ENCODE measurements around the gene RERG.

RERG gene

DNA sequence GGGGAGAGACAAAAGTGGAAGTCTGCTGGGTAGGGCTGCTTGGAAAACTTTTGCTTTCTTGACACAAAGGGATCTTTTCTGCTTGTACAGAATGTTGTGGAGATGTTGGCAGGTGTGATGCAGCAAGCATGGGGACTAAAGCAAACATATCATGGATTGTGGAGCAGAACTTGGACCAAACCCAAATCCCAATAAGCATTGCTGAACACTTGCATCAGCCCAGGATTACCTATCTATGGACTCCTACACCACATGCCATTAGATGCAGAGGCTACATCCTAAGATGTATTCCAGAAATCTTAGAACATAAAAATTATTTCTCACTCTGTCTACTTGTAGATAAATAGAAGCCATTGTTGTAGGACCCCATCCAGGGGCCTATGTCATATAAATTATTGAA is 44.7 kb upstream of the RERG start:
- no peaks in the 10 kb centered on the region for H3K36me3 ChIP-seq (ENCODE audit: insufficient read depth)
- TF ChIP-seq CTCF (conservative IDR thresholded peaks at IDR 0.05; ENCODE audit: low read depth, low read length): no peak
- H3K9ac ChIP-seq: no peak overlapping the region
- H3K27me3 ChIP-seq (ENCODE audit: insufficient read depth, low read depth): no peaks in the 10 kb centered on the region
- H3K4me2 ChIP-seq: no peak overlapping the region
- no peaks in the 10 kb centered on the region for H4K20me1 ChIP-seq (ENCODE audit: insufficient read depth)
- H3K4me1 ChIP-seq (ENCODE audit: low read depth, poor library complexity, severe bottlenecking): peaks cover 7% of the 10 kb centered on the region
- no peak overlapping the region for H3K27ac ChIP-seq
- H3K4me3 ChIP-seq (IDR thresholded peaks at IDR 0.05; ENCODE audit: insufficient read depth, low read depth, low read length): no peak overlapping the region
- no peaks in the 10 kb centered on the region for H3K79me2 ChIP-seq (ENCODE audit: insufficient read depth, low read depth)
- no peak overlapping the region for H2AFZ ChIP-seq (ENCODE audit: low read depth)

DNA sequence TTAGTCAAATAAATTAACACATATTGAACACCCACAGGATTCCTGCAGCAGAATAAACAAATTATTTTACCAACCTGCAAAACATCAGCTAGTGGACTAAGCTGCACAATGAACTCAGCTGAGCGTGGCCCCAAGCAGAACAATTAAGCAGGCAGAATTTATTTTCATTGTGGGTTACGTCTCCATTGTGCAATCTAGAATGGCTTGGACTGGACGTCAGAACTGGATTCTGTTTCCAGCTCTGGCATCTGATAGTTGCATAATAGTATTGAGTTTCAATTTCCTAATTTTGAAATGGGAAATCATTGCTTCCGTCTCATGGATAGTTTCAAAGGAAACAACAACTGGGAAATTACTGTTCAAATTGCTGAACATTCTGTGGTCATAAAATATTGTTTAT is 35.5 kb upstream of the RERG start:
- TF ChIP-seq CTCF (conservative IDR thresholded peaks at IDR 0.05; ENCODE audit: low read depth, low read length): no peak
- no peaks in the 10 kb centered on the region for H3K36me3 ChIP-seq (ENCODE audit: insufficient read depth)
- H3K27me3 ChIP-seq (ENCODE audit: insufficient read depth, low read depth): no peaks in the 10 kb centered on the region
- H4K20me1 ChIP-seq (ENCODE audit: insufficient read depth): no peaks in the 10 kb centered on the region
- H3K4me1 ChIP-seq (ENCODE audit: low read depth, poor library complexity, severe bottlenecking): no peaks in the 10 kb centered on the region
- H2AFZ ChIP-seq (ENCODE audit: low read depth): no peak overlapping the region
- no peak overlapping the region for H3K27ac ChIP-seq
- no peak overlapping the region for H3K4me3 ChIP-seq (IDR thresholded peaks at IDR 0.05; ENCODE audit: insufficient read depth, low read depth, low read length)
- H3K79me2 ChIP-seq (ENCODE audit: insufficient read depth, low read depth): no peaks in the 10 kb centered on the region
- no peak overlapping the region for H3K4me2 ChIP-seq
- no peak overlapping the region for H3K9ac ChIP-seq

- no peak overlapping the region for H3K4me3 ChIP-seq (IDR thresholded peaks at IDR 0.05; ENCODE audit: insufficient read depth, low read depth, low read length)
- no peak overlapping the region for H3K27ac ChIP-seq
- H2AFZ ChIP-seq (ENCODE audit: low read depth): no peak overlapping the region
- no peaks in the 10 kb centered on the region for H4K20me1 ChIP-seq (ENCODE audit: insufficient read depth)
- no peak for TF ChIP-seq CTCF (conservative IDR thresholded peaks at IDR 0.05; ENCODE audit: low read depth, low read length)
- no peak overlapping the region for H3K9ac ChIP-seq
- no peaks in the 10 kb centered on the region for H3K36me3 ChIP-seq (ENCODE audit: insufficient read depth)
- H3K27me3 ChIP-seq (ENCODE audit: insufficient read depth, low read depth): no peaks in the 10 kb centered on the region
- no peaks in the 10 kb centered on the region for H3K79me2 ChIP-seq (ENCODE audit: insufficient read depth, low read depth)
- no peaks in the 10 kb centered on the region for H3K4me1 ChIP-seq (ENCODE audit: low read depth, poor library complexity, severe bottlenecking)
- no peak overlapping the region for H3K4me2 ChIP-seq
Observed at GRCh38 chr12:15253990-15254389, 32.8 kb upstream of the RERG start.

GRCh38 chr12:15244926-15245325 is 23.7 kb upstream of the RERG start:
- Histone ChIP-seq H3K4me1 (ENCODE audit: low read depth, poor library complexity, severe bottlenecking) (peaks cover 5% of the 10 kb centered on the region), H3K27me3 (ENCODE audit: insufficient read depth, low read depth) (no peaks in the 10 kb centered on the region)

More at GRCh38 chr12:15244926-15245325, 23.7 kb upstream of the RERG start:
- no peak overlapping the region for H3K4me3 ChIP-seq (IDR thresholded peaks at IDR 0.05; ENCODE audit: insufficient read depth, low read depth, low read length)
- no peaks in the 10 kb centered on the region for H4K20me1 ChIP-seq (ENCODE audit: insufficient read depth)
- TF ChIP-seq CTCF (conservative IDR thresholded peaks at IDR 0.05; ENCODE audit: low read depth, low read length): no peak
- no peak overlapping the region for H3K27ac ChIP-seq
- H3K79me2 ChIP-seq (ENCODE audit: insufficient read depth, low read depth): no peaks in the 10 kb centered on the region
- no peak overlapping the region for H3K9ac ChIP-seq
- H3K4me2 ChIP-seq: no peak overlapping the region
- H2AFZ ChIP-seq (ENCODE audit: low read depth): no peak overlapping the region
- no peaks in the 10 kb centered on the region for H3K36me3 ChIP-seq (ENCODE audit: insufficient read depth)

Data from KMS-11 (cell line).